Suprapubic skin (tissue), 4 donors: ENCODE data around the gene ITPK1. TPM values are rescaled to one million over a fixed set of nuclear protein-coding genes. Genes with fewer than 3 reads are reported as not detected.
A peak's percentile ranks its signal among the peaks of the same experiment; 100 is the strongest.
"Not testable (repeated sequence)": the region's sequence is repeated elsewhere in the genome, so short reads cannot be mapped to it uniquely, and the experiment has no call there.

Experiments used
- DNase-seq, 2 donors: peaks; one replicate each; pipeline ENCODE4 v3.0.0-alpha.2; 2019; ENCODE audit warnings: low spot score in 2 of 2
- H3K27ac ChIP-seq: fragments of 200-600 bp; sonication (generic); one replicate; pipeline ENCODE4 v1.5.1; 2019
- H3K27me3 ChIP-seq: fragments of 200-600 bp; sonication (generic); one replicate; pipeline ENCODE4 v1.5.1; 2019
- H3K36me3 ChIP-seq: fragments of 200-600 bp; sonication (generic); one replicate; pipeline ENCODE4 v1.5.1; 2019
- H3K4me1 ChIP-seq: fragments of 200-600 bp; sonication (generic); one replicate; pipeline ENCODE4 v1.5.1; 2019
- H3K4me3 ChIP-seq: fragments of 200-600 bp; sonication (generic); one replicate; pipeline ENCODE4 v1.5.1; 2019; ENCODE audit warnings: mild to moderate bottlenecking
- H3K9me3 ChIP-seq: fragments of 200-600 bp; sonication (generic); one replicate; pipeline ENCODE4 v1.5.1; 2019
- EP300 ChIP-seq: sonication (generic); formaldehyde crosslinking; IDR thresholded peaks from one replicate; pipeline ENCODE4 v1.6.1; 2017; ENCODE audit warnings: antibody characterized with exemption
- POLR2A ChIP-seq, 2 donors: fragments of 450-650 bp; IDR thresholded peaks; one replicate each; pipeline ENCODE4 v1.6.1; 2017; ENCODE audit warnings: antibody characterized with exemption in 2 of 2, mild to moderate bottlenecking in 2 of 2, moderate library complexity in 2 of 2
- POLR2AphosphoS5 ChIP-seq, 3 donors: sonication (generic); formaldehyde crosslinking; IDR thresholded peaks; one replicate each; pipeline ENCODE4 v1.6.1; 2017; ENCODE audit warnings: antibody characterized with exemption in 3 of 3
- WGBS: methylation state at CpG from one replicate; pipeline ENCODE4 v1.1.5; 2018; 5-methylcytosine and 5-hydroxymethylcytosine counted together
- total RNA-seq, 4 donors: library from RNA; depleted of rRNA; stranded (reverse); fragments of >200 nt; gene quantifications; one replicate each; pipeline ENCODE4 v1.1.0, GENCODE V29; 2016
- TF ChIP-seq, protein P1 (sequence below), 2 donors: fragments of 200-600 bp in 1 of 2; fragments of 450-650 bp in 1 of 2; sonication (generic) in 1 of 2; IDR thresholded peaks; one replicate each; pipeline ENCODE4 v1.5.1; 2016 to 2019; ENCODE audit warnings: antibody characterized with exemption in 2 of 2, mild to moderate bottlenecking in 1 of 2, moderate library complexity in 1 of 2

The ITPK1 gene
- total RNA-seq, 4 donors from 2014 or later, result 29.9 to 33.6 (median 32.2) TPM

- Histone ChIP-seq H3K4me3 (peak overlapping the region; percentile 85), H3K36me3 (no peaks in the 10 kb centered on the region), H3K27ac (no peak overlapping the region), H3K9me3 (no peaks in the 10 kb centered on the region), H3K4me1 (peaks cover 31% of the 10 kb centered on the region), H3K27me3 (no peaks in the 10 kb centered on the region)
- TF ChIP-seq POLR2AphosphoS5 (IDR thresholded peaks at IDR 0.05) (no peak), POLR2A (IDR thresholded peaks at IDR 0.05) (no peak), EP300 (no peak)
- TF ChIP-seq, protein P1, sequence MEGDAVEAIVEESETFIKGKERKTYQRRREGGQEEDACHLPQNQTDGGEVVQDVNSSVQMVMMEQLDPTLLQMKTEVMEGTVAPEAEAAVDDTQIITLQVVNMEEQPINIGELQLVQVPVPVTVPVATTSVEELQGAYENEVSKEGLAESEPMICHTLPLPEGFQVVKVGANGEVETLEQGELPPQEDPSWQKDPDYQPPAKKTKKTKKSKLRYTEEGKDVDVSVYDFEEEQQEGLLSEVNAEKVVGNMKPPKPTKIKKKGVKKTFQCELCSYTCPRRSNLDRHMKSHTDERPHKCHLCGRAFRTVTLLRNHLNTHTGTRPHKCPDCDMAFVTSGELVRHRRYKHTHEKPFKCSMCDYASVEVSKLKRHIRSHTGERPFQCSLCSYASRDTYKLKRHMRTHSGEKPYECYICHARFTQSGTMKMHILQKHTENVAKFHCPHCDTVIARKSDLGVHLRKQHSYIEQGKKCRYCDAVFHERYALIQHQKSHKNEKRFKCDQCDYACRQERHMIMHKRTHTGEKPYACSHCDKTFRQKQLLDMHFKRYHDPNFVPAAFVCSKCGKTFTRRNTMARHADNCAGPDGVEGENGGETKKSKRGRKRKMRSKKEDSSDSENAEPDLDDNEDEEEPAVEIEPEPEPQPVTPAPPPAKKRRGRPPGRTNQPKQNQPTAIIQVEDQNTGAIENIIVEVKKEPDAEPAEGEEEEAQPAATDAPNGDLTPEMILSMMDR (IDR thresholded peaks at IDR 0.05), result no peak
- WGBS, result 23% methylated on average over 17 of the region's 18 CpGs
- no peak for DNase-seq
Observed at GRCh38 chr14:93114068-93114710, 1.5 kb downstream of the ITPK1 start.

- Histone ChIP-seq H3K27ac (no peak overlapping the region), H3K4me3 (peak overlapping the region; percentile 85), H3K36me3 (no peaks in the 10 kb centered on the region), H3K4me1 (peaks cover 31% of the 10 kb centered on the region), H3K9me3 (no peaks in the 10 kb centered on the region), H3K27me3 (no peaks in the 10 kb centered on the region)
- 48% methylated on average over 8 of the region's 8 CpGs for WGBS
- no peak for DNase-seq
- no peak for TF ChIP-seq POLR2AphosphoS5 (IDR thresholded peaks at IDR 0.05)
Observed at GRCh38 chr14:93113678-93114067, 2.1 kb downstream of the ITPK1 start.

DNA sequence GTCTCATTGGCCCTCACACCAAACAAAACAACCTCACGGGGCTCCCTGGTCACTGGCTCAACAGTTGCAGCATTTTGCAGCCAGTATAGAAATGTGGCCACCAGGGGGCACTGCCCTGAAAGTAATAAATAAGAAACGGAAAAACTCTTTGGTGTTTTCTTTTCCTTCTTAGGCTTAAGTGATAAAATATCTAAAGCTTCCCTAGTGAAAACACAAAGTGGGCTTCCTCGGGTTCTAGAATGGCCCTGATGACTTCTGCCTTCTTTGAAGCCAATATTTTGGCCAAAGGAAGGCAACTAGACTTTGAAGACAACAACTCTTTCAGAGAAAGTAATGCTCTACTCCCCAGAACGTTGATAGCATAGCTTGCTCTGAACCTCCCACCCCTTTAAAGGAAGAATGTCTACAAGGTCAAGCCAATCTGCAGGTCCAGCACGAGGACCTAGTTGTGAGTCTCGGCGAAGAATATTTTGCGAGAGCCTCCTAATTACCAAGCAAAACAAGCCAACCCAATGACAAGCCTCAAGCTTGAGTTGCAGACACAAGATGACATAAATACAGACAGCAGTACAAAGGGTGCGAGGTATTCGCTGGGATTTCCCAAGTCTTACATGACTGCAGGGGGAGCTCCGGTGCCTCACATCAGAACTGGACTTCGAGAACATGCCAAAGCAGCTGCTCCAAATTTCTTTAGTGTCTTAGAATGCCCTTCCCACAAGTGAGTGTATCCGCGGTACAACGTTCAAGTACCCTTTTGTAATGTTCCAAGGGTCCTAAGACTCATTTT lies 2.6 kb downstream of the ITPK1 start:
- H3K9me3 ChIP-seq, result no peaks in the 10 kb centered on the region
- peak overlapping the region; percentile 85 for H3K4me3 ChIP-seq
- peaks cover 31% of the 10 kb centered on the region for H3K4me1 ChIP-seq
- TF ChIP-seq EP300, result no peak
- TF ChIP-seq, protein P1 (IDR thresholded peaks at IDR 0.05), result peak; percentile 74 to 80
- TF ChIP-seq POLR2AphosphoS5 (IDR thresholded peaks at IDR 0.05), result no peak
- TF ChIP-seq POLR2A (IDR thresholded peaks at IDR 0.05), result no peak
- H3K36me3 ChIP-seq, result no peaks in the 10 kb centered on the region
- H3K27ac ChIP-seq, result no peak overlapping the region
- DNase-seq, result peak; percentile 87 to 94
- no peaks in the 10 kb centered on the region for H3K27me3 ChIP-seq
- 18% methylated on average over 11 of the region's 15 CpGs for WGBS

GRCh38 chr14:93111541-93111940 lies 4.2 kb downstream of the ITPK1 start:
- peaks cover 29% of the 10 kb centered on the region for H3K4me1 ChIP-seq
- not testable (repeated sequence) for H3K9me3 ChIP-seq, H3K27ac ChIP-seq, H3K27me3 ChIP-seq, DNase-seq, H3K4me3 ChIP-seq, H3K36me3 ChIP-seq
- 90% methylated on average over 8 of the region's 8 CpGs for WGBS

DNA sequence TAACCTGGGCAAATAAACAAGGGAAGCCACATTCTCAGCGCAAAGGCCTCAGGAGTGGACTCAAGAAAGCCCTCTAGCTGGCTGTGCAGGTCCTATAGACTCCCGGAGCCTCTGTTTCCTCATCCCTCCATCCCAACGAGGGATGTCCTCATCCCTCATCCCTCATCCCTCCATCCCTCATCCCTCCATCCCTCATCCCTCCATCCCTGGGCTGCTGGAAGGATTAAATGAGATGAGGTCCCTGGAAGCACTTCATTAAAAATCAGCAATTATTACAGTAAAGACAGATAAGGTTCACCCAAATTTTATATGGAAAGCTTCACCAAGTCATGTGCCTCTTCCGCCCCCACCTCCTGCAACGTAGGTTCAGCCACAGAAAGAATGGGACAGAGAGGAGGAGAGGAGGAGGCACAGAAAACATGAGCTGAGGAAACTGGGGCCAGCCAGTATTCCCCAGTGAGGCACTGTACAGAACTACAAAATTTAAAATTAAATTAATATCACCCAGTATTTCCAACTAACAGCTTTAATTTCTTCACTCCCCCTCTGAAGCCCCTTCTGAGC lies 4.8 kb downstream of the ITPK1 start:
- 87% methylated on average over 5 of the region's 5 CpGs for WGBS
- H3K27ac ChIP-seq, result no peak overlapping the region
- no peaks in the 10 kb centered on the region for H3K36me3 ChIP-seq
- TF ChIP-seq, protein P1 (IDR thresholded peaks at IDR 0.05), result no peak
- TF ChIP-seq POLR2AphosphoS5 (IDR thresholded peaks at IDR 0.05) (no peak), EP300 (no peak), POLR2A (IDR thresholded peaks at IDR 0.05) (no peak)
- no peak for DNase-seq
- H3K4me3 ChIP-seq, result no peak overlapping the region
- H3K27me3 ChIP-seq, result no peaks in the 10 kb centered on the region
- H3K9me3 ChIP-seq, result no peaks in the 10 kb centered on the region
- H3K4me1 ChIP-seq, result peaks cover 24% of the 10 kb centered on the region
